Astrocyte (in vitro differentiated cells and primary cell): Measurements from ENCODE around the gene HSF5. TPM values are rescaled to one million over a fixed set of nuclear protein-coding genes. Genes with fewer than 3 reads are reported as not detected.

Experiments
- DNase-seq: peaks from one replicate; pipeline ENCODE4 v3.0.0-alpha.2; 2010; ENCODE audit warnings: low read depth
- FAIRE-seq: peaks from 2 replicates; lab custom pipeline; 2011; peaks lifted over from hg19 to GRCh38; lab: Jason Lieb, UNC
- H2AFZ ChIP-seq: 2 replicates; pipeline ENCODE4 v1.6.0; 2012; ENCODE audit warnings: low read depth, low read length, inconsistent platforms
- H3K27ac ChIP-seq: 2 replicates; pipeline ENCODE4 v1.5.1; 2011; ENCODE audit warnings: low read depth, low read length, inconsistent platforms
- H3K27me3 ChIP-seq: 2 replicates; pipeline ENCODE4 v1.6.0; 2011; ENCODE audit warnings: low read length, inconsistent platforms; ENCODE audit not compliant: insufficient read depth
- H3K36me3 ChIP-seq: 2 replicates; pipeline ENCODE4 v1.5.1; 2011; ENCODE audit warnings: low read length, inconsistent platforms; ENCODE audit not compliant: insufficient read depth
- H3K4me1 ChIP-seq: 2 replicates; pipeline ENCODE4 v1.5.1; 2011; ENCODE audit warnings: low read length, inconsistent platforms; ENCODE audit not compliant: insufficient read depth
- H3K4me2 ChIP-seq: 2 replicates; pipeline ENCODE4 v1.6.0; 2012; ENCODE audit warnings: low read length, inconsistent platforms
- H3K4me3 ChIP-seq: 2 replicates; pipeline ENCODE4 v1.5.1; 2011; ENCODE audit warnings: low read depth, mild to moderate bottlenecking, low read length, inconsistent platforms; ENCODE audit not compliant: insufficient read depth
- H3K79me2 ChIP-seq: 2 replicates; pipeline ENCODE4 v1.6.0; 2012; ENCODE audit warnings: mild to moderate bottlenecking, low read length, inconsistent platforms; ENCODE audit not compliant: insufficient read depth
- H3K9ac ChIP-seq: 2 replicates; pipeline ENCODE4 v1.6.0; 2012; ENCODE audit warnings: mild to moderate bottlenecking, low read length, inconsistent platforms
- H3K9me3 ChIP-seq: 2 replicates; pipeline ENCODE4 v1.5.1; 2012; ENCODE audit warnings: low read depth, mild to moderate bottlenecking, low read length, inconsistent platforms; ENCODE audit not compliant: insufficient read depth
- H4K20me1 ChIP-seq: 2 replicates; pipeline ENCODE4 v1.6.0; 2012; ENCODE audit warnings: low read length, inconsistent platforms; ENCODE audit not compliant: insufficient read depth
- H3K27ac Mint-ChIP-seq: one replicate; pipeline ENCODE4 v1.8.0; 2021; ENCODE audit warnings: mild to moderate bottlenecking, mixed read lengths; ENCODE audit not compliant: unreplicated experiment
- H3K27me3 Mint-ChIP-seq: one replicate; pipeline ENCODE4 v1.8.0; 2021; ENCODE audit warnings: low read depth, mixed read lengths; ENCODE audit not compliant: unreplicated experiment
- H3K36me3 Mint-ChIP-seq: one replicate; pipeline ENCODE4 v1.8.0; 2021; ENCODE audit warnings: low read depth, mixed read lengths; ENCODE audit not compliant: unreplicated experiment
- H3K4me1 Mint-ChIP-seq: one replicate; pipeline ENCODE4 v1.8.0; 2021; ENCODE audit warnings: low read depth, mixed read lengths; ENCODE audit not compliant: unreplicated experiment
- H3K4me3 Mint-ChIP-seq: one replicate; pipeline ENCODE4 v1.8.0; 2021; ENCODE audit warnings: mild to moderate bottlenecking, moderate library complexity, mixed read lengths; ENCODE audit not compliant: unreplicated experiment
- H3K9me3 Mint-ChIP-seq: one replicate; pipeline ENCODE4 v1.8.0; 2021; ENCODE audit warnings: mild to moderate bottlenecking, mixed read lengths; ENCODE audit not compliant: unreplicated experiment
- CTCF ChIP-seq: IDR thresholded peaks from 2 replicates; pipeline ENCODE4 v1.5.1; 2011; ENCODE audit warnings: low read depth, mild to moderate bottlenecking, inconsistent platforms, low read length, moderate library complexity; ENCODE audit not compliant: insufficient read depth
- EZH2 ChIP-seq: IDR thresholded peaks from 2 replicates; pipeline ENCODE4 v1.6.1; 2012; ENCODE audit warnings: mild to moderate bottlenecking, low read length, inconsistent platforms; ENCODE audit not compliant: insufficient read depth
- total RNA-seq: library from RNA; stranded (reverse); gene quantifications from 2 replicates; pipeline ENCODE4 v1.2.1, GENCODE V29; 2021

The HSF5 gene
- total RNA-seq, 1 donor from 2014 or later, result not detected

- Histone ChIP-seq H3K27me3 (peaks cover 2% of the 10 kb centered on the region), H3K36me3 (no peaks in the 10 kb centered on the region), H3K79me2 (no peaks in the 10 kb centered on the region), H4K20me1 (no peaks in the 10 kb centered on the region), H3K27ac (no peak overlapping the region), H3K9ac (no peak overlapping the region), H3K4me3 (no peak overlapping the region), H2AFZ (no peak overlapping the region), H3K4me1 (no peaks in the 10 kb centered on the region), H3K4me2 (no peak overlapping the region), H3K9me3 (no peaks in the 10 kb centered on the region)
- TF ChIP-seq EZH2, result no peak
- no peak for TF ChIP-seq CTCF
- Mint-ChIP-seq H3K27me3 (no peaks in the 10 kb centered on the region), H3K4me3 (no peak overlapping the region), H3K36me3 (no peaks in the 10 kb centered on the region), H3K4me1 (peaks cover 29% of the 10 kb centered on the region), H3K27ac (no peak overlapping the region), H3K9me3 (no peaks in the 10 kb centered on the region)
- FAIRE-seq, result no peak
- DNase-seq, result no peak
These were observed 106.8 kb downstream of the HSF5 start for GRCh38 chr17:58381124-58382035.

DNA sequence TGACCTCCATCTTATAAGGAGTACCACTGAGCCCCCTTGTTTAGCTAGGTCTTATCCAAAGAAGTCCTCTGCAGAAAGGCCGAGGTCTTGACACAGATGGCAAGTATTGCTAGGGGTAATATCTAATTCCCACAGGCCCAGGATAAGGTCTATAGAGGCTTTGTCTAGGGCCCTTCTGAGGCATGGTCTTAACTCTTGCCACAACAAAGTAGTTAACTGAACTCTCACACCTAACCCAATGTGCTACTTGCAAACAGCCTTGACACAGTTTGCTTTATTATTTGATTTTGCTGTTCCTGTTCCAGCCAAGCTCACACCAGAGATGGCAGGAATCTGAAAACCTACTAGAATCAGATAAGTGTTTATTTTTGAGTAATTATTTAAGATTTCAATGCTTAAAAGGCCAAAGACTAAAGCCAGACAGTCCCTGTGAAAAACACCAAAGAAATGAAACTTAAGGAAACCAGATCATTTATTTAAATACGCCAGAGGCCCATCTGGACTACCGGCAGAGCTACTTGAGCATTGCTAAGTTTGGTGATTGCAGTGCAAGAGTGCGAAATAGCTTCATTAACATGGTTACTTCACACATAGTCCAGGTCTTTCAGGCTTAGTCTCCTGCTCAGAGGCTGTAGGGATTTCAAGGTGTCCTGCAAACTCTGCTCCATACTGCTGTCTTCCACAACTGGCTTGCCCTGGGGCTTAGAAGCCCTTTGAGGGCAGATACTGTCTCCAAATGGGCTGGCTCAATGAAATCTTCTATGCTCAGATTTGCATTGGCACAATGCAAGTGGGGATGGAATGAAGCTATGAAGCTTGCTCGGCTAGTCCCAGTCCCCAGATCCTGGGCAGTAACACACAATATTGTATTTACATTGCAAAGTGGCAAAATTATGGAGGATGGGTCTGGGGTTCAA is 107.7 kb downstream of the HSF5 start:
- no peak overlapping the region for H3K27ac Mint-ChIP-seq
- peaks cover 29% of the 10 kb centered on the region for H3K4me1 Mint-ChIP-seq
- H3K4me3 ChIP-seq, result no peak overlapping the region
- no peaks in the 10 kb centered on the region for H3K9me3 Mint-ChIP-seq
- FAIRE-seq (no peak), DNase-seq (no peak)
- no peaks in the 10 kb centered on the region for H4K20me1 ChIP-seq
- H3K27me3 Mint-ChIP-seq, result no peaks in the 10 kb centered on the region
- no peaks in the 10 kb centered on the region for H3K4me1 ChIP-seq
- H3K9ac ChIP-seq, result no peak overlapping the region
- no peak overlapping the region for H3K4me2 ChIP-seq
- no peaks in the 10 kb centered on the region for H3K9me3 ChIP-seq
- no peak overlapping the region for H2AFZ ChIP-seq
- no peaks in the 10 kb centered on the region for H3K79me2 ChIP-seq
- H3K36me3 Mint-ChIP-seq, result no peaks in the 10 kb centered on the region
- no peak for TF ChIP-seq EZH2
- TF ChIP-seq CTCF, result no peak
- H3K27me3 ChIP-seq, result peaks cover 2% of the 10 kb centered on the region
- H3K4me3 Mint-ChIP-seq, result no peak overlapping the region
- no peaks in the 10 kb centered on the region for H3K36me3 ChIP-seq
- no peak overlapping the region for H3K27ac ChIP-seq
